ENCODE measurements around the gene RBM45.

Gene RBM45, protein sequence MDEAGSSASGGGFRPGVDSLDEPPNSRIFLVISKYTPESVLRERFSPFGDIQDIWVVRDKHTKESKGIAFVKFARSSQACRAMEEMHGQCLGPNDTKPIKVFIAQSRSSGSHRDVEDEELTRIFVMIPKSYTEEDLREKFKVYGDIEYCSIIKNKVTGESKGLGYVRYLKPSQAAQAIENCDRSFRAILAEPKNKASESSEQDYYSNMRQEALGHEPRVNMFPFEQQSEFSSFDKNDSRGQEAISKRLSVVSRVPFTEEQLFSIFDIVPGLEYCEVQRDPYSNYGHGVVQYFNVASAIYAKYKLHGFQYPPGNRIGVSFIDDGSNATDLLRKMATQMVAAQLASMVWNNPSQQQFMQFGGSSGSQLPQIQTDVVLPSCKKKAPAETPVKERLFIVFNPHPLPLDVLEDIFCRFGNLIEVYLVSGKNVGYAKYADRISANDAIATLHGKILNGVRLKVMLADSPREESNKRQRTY

DNA sequence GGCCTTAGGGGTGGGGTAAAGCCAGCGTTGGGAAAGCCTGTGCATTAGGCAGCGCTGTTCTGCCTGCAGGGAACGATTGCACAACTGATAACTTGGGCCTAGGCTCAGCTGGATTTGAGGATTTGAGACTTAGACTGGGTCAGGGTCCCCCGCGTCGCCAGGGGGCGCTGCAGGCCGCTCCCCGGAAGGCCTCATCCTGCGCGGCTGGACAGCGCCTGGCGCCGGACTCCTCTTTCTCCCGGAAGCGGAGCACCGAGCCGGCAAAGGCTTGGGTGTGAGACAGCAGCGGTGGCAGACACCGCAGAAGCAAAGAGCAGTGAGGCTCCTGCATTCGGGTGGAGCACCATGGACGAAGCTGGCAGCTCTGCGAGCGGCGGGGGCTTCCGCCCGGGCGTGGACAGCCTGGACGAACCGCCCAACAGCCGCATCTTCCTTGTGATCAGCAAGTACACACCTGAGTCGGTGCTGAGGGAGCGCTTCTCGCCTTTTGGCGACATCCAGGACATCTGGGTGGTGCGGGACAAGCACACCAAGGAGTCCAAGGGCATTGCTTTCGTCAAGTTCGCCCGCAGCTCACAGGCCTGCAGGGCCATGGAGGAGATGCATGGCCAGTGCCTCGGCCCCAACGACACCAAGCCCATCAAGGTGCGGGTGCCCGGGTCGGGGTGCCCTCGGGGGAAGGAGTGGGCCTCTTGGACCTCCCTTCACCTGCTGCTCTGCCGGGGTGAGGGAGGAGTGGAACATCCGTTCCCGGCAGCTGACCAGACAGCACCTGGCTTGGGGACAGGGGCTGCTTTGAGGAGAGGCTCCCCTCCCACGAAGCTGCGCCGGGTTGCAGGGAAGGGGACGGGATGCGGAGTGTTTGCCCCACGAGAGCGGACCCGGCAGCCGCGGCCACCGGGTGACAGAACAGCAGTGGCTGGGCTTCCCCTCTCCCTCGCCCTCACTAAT, at the start of gene RBM45:
Gene RBM45, plus strand, starts transcription at position 236 of the 951 bp plus-strand sequence. Its CDS starts 110 bp downstream, at position 346.
- no peaks in the 10 kb centered on the region for H3K27me3 ChIP-seq (ENCODE audit: insufficient read depth, low read length)
- H3K4me3 ChIP-seq (ENCODE audit: low read length), result peak within 1 kb of the TSS; percentile 76
- H3K4me1 ChIP-seq (ENCODE audit: insufficient read depth, low read length), result peaks cover 11% of the 10 kb centered on the region
- H2AFZ ChIP-seq (ENCODE audit: low read depth, low read length), result peak within 1 kb of the TSS; percentile 70
- H3K9me3 ChIP-seq (ENCODE audit: low read length), result no peaks in the 10 kb centered on the region
- H3K36me3 ChIP-seq (ENCODE audit: insufficient read depth, low read length), result no peaks in the 10 kb centered on the region

GRCh38 chr2:178066324-178066723, 45.9 kb upstream of the RBM45 start:
- H3K4me3 ChIP-seq (ENCODE audit: low read length), result no peak overlapping the region
- peaks cover 12% of the 10 kb centered on the region for H3K27me3 ChIP-seq (ENCODE audit: insufficient read depth, low read length)
- H3K9me3 ChIP-seq (ENCODE audit: low read length), result no peaks in the 10 kb centered on the region
- no peaks in the 10 kb centered on the region for H3K36me3 ChIP-seq (ENCODE audit: insufficient read depth, low read length)
- no peaks in the 10 kb centered on the region for H3K4me1 ChIP-seq (ENCODE audit: insufficient read depth, low read length)
- no peak overlapping the region for H2AFZ ChIP-seq (ENCODE audit: low read depth, low read length)

- H2AFZ ChIP-seq (ENCODE audit: low read depth, low read length), result no peak overlapping the region
- no peak overlapping the region for H3K4me3 ChIP-seq (ENCODE audit: low read length)
- no peaks in the 10 kb centered on the region for H3K9me3 ChIP-seq (ENCODE audit: low read length)
- no peaks in the 10 kb centered on the region for H3K36me3 ChIP-seq (ENCODE audit: insufficient read depth, low read length)
- peaks cover 17% of the 10 kb centered on the region for H3K27me3 ChIP-seq (ENCODE audit: insufficient read depth, low read length)
- H3K4me1 ChIP-seq (ENCODE audit: insufficient read depth, low read length), result peaks cover under 1% of the 10 kb centered on the region
Observed at GRCh38 chr2:178066890-178067669, 45.2 kb upstream of the RBM45 start.

DNA sequence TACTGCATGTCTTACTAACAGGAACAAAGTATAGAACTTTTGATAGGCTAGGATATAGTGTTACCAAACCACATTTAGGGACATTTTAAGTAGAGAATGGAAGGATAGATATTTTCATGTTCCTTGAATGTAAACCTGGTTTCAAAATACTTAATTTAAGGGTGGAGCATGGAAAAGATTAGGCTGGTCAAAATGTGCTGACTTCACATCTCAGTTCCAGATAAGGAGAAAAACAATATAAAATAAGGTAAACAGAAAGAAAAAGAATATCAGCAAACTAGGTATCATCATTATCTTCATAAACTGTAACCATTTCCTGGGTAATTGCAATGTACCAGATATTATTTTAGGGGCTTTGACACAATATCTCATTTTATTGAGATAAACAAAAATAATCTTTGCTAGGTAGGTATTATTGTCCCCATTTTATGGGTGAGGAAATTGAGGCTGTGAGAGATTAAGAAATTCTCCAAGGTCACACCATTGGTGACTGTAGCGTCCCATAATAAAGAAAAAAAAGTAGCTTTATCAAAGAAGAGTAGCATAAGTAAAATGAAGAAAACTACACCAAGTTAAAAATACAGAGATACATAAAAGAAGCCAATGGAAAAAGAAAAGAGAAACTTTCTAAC, 43.3 kb upstream of the RBM45 start:
- Histone ChIP-seq H2AFZ (ENCODE audit: low read depth, low read length) (no peak overlapping the region), H3K9me3 (ENCODE audit: low read length) (no peaks in the 10 kb centered on the region), H3K4me3 (ENCODE audit: low read length) (no peak overlapping the region), H3K36me3 (ENCODE audit: insufficient read depth, low read length) (no peaks in the 10 kb centered on the region), H3K4me1 (ENCODE audit: insufficient read depth, low read length) (peaks cover 6% of the 10 kb centered on the region), H3K27me3 (ENCODE audit: insufficient read depth, low read length) (peaks cover 17% of the 10 kb centered on the region)

DNA sequence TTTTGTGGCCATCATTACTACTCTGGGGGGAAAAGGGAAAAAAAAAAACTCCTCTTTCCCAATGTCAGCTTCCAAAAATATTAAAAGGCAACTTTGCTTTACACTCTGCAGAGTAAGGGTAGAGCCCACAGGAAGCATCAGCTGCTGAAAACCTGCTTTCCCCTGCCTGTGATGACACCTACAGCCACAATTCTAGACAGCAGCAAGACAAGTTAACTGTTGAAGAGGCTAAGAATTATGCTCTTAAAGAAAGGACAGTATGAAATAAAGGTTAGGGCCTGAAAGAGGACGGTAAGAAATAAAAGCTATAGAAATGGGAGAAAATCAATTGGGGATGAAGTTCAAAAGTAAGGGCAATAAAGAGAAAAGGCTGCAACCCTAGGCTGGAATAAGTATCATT, 42.7 kb upstream of the RBM45 start:
- Histone ChIP-seq H3K9me3 (ENCODE audit: low read length) (no peaks in the 10 kb centered on the region), H3K36me3 (ENCODE audit: insufficient read depth, low read length) (no peaks in the 10 kb centered on the region), H3K4me1 (ENCODE audit: insufficient read depth, low read length) (peaks cover 6% of the 10 kb centered on the region), H2AFZ (ENCODE audit: low read depth, low read length) (no peak overlapping the region), H3K27me3 (ENCODE audit: insufficient read depth, low read length) (peaks cover 17% of the 10 kb centered on the region), H3K4me3 (ENCODE audit: low read length) (no peak overlapping the region)

GRCh38 chr2:178070824-178071223, 41.4 kb upstream of the RBM45 start:
- H3K9me3 ChIP-seq (ENCODE audit: low read length), result no peaks in the 10 kb centered on the region
- no peaks in the 10 kb centered on the region for H3K36me3 ChIP-seq (ENCODE audit: insufficient read depth, low read length)
- no peak overlapping the region for H2AFZ ChIP-seq (ENCODE audit: low read depth, low read length)
- no peak overlapping the region for H3K4me3 ChIP-seq (ENCODE audit: low read length)
- peaks cover 6% of the 10 kb centered on the region for H3K4me1 ChIP-seq (ENCODE audit: insufficient read depth, low read length)
- H3K27me3 ChIP-seq (ENCODE audit: insufficient read depth, low read length), result peaks cover 17% of the 10 kb centered on the region

- Histone ChIP-seq H2AFZ (ENCODE audit: low read depth, low read length) (peak overlapping the region; percentile 64), H3K4me1 (ENCODE audit: insufficient read depth, low read length) (peaks cover 6% of the 10 kb centered on the region), H3K9me3 (ENCODE audit: low read length) (no peaks in the 10 kb centered on the region), H3K27me3 (ENCODE audit: insufficient read depth, low read length) (peaks cover 17% of the 10 kb centered on the region), H3K4me3 (ENCODE audit: low read length) (peak overlapping the region; percentile 49), H3K36me3 (ENCODE audit: insufficient read depth, low read length) (no peaks in the 10 kb centered on the region)
Observed at GRCh38 chr2:178072000-178072382, 40.2 kb upstream of the RBM45 start.

- H3K4me1 ChIP-seq (ENCODE audit: insufficient read depth, low read length), result peaks cover 6% of the 10 kb centered on the region
- peak within 1 kb of the TSS; percentile 49 for H3K4me3 ChIP-seq (ENCODE audit: low read length)
- H3K9me3 ChIP-seq (ENCODE audit: low read length), result no peaks in the 10 kb centered on the region
- H3K36me3 ChIP-seq (ENCODE audit: insufficient read depth, low read length), result no peaks in the 10 kb centered on the region
- peak within 1 kb of the TSS; percentile 64 for H2AFZ ChIP-seq (ENCODE audit: low read depth, low read length)
- H3K27me3 ChIP-seq (ENCODE audit: insufficient read depth, low read length), result peaks cover 11% of the 10 kb centered on the region
Observed at GRCh38 chr2:178072383-178073301, 39.6 kb upstream of the RBM45 start, which contains the start of gene PDE11A. Gene PDE11A (minus strand): TSS chr2:178072777. CDS start chr2:178072437, 340 bp downstream.

GRCh38 chr2:178074123-178075005, 37.9 kb upstream of the RBM45 start:
- Histone ChIP-seq H3K4me3 (ENCODE audit: low read length) (no peak overlapping the region), H3K36me3 (ENCODE audit: insufficient read depth, low read length) (no peaks in the 10 kb centered on the region), H2AFZ (ENCODE audit: low read depth, low read length) (no peak overlapping the region), H3K27me3 (ENCODE audit: insufficient read depth, low read length) (peaks cover 11% of the 10 kb centered on the region), H3K9me3 (ENCODE audit: low read length) (no peaks in the 10 kb centered on the region), H3K4me1 (ENCODE audit: insufficient read depth, low read length) (peaks cover 6% of the 10 kb centered on the region)

GRCh38 chr2:178075006-178075326, 37.3 kb upstream of the RBM45 start:
- no peaks in the 10 kb centered on the region for H3K9me3 ChIP-seq (ENCODE audit: low read length)
- H3K36me3 ChIP-seq (ENCODE audit: insufficient read depth, low read length), result no peaks in the 10 kb centered on the region
- H3K4me3 ChIP-seq (ENCODE audit: low read length), result no peak overlapping the region
- H3K27me3 ChIP-seq (ENCODE audit: insufficient read depth, low read length), result peaks cover 11% of the 10 kb centered on the region
- H2AFZ ChIP-seq (ENCODE audit: low read depth, low read length), result no peak overlapping the region
- H3K4me1 ChIP-seq (ENCODE audit: insufficient read depth, low read length), result peaks cover 6% of the 10 kb centered on the region

DNA sequence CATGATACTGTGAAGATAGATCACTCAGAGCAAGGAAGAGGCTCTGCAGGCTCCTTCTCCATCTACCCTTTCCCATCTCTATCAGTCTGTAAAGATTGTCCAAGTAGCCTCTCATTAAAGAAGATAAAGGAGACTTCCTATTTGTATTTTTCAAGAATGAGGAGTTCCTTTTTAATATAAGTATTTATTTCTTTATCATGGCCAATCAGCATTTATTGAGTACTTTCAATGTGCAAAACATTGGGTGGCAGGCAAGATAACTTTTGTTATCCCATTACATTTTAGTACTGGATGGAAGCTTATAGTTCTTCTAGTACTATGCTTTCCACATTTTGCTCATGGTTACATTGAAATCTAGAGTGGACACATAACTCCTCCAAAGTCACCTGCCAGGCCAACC, 36.1 kb upstream of the RBM45 start:
- Histone ChIP-seq H3K4me1 (ENCODE audit: insufficient read depth, low read length) (peaks cover 6% of the 10 kb centered on the region), H2AFZ (ENCODE audit: low read depth, low read length) (no peak overlapping the region), H3K9me3 (ENCODE audit: low read length) (no peaks in the 10 kb centered on the region), H3K27me3 (ENCODE audit: insufficient read depth, low read length) (peaks cover 6% of the 10 kb centered on the region), H3K4me3 (ENCODE audit: low read length) (no peak overlapping the region), H3K36me3 (ENCODE audit: insufficient read depth, low read length) (no peaks in the 10 kb centered on the region)
